Aorta (tissue), 5 donors: ENCODE measurements around the gene PLXNC1. TPM values are rescaled to one million over a fixed set of nuclear protein-coding genes. Genes with fewer than 3 reads are reported as not detected.

ENCODE experiments used
- ATAC-seq: fragments of 200-7000 bp; cut with Tn5 transposase; one replicate; pipeline ENCODE4 v1.9.1; 2022; ENCODE audit warnings: moderate library complexity; ENCODE audit not compliant: low FRiP score
- DNase-seq, 2 donors: peaks; one replicate each; pipeline ENCODE4 v3.0.0-alpha.2; 2020
- H3K27ac ChIP-seq, 2 donors: one replicate each; pipeline ENCODE4 v1.5.1; 2013; ENCODE audit warnings: low read length in 2 of 2, mild to moderate bottlenecking in 2 of 2, moderate library complexity in 2 of 2, control low read depth in 1 of 2, inconsistent platforms in 1 of 2, low read depth in 1 of 2
- H3K27me3 ChIP-seq, 2 donors: one replicate each; pipeline ENCODE4 v1.6.1; 2013; ENCODE audit warnings: control low read depth in 1 of 2, low read length in 1 of 2, mild to moderate bottlenecking in 1 of 2, moderate library complexity in 1 of 2; ENCODE audit not compliant: insufficient read depth in 2 of 2, control insufficient read depth in 1 of 2
- H3K36me3 ChIP-seq, 2 donors: one replicate each; pipeline ENCODE4 v1.6.1; 2013; ENCODE audit warnings: control low read depth in 1 of 2, low read length in 1 of 2, mild to moderate bottlenecking in 1 of 2; ENCODE audit not compliant: insufficient read depth in 2 of 2, control insufficient read depth in 1 of 2
- H3K4me1 ChIP-seq, 2 donors: one replicate each; pipeline ENCODE4 v1.6.1; 2013; ENCODE audit warnings: low read length in 2 of 2, control low read depth in 1 of 2, mild to moderate bottlenecking in 1 of 2, moderate library complexity in 1 of 2; ENCODE audit not compliant: insufficient read depth in 2 of 2, control insufficient read depth in 1 of 2
- H3K4me3 ChIP-seq, 2 donors: one replicate each; pipeline ENCODE4 v1.5.1; 2013; ENCODE audit warnings: low read length in 2 of 2, control low read depth in 1 of 2, mild to moderate bottlenecking in 1 of 2
- H3K9me3 ChIP-seq: one replicate; pipeline ENCODE4 v1.6.1; 2013; ENCODE audit warnings: mild to moderate bottlenecking, low read length; ENCODE audit not compliant: control insufficient read depth
- WGBS, 2 donors: extraction: QIAGEN DNeasy Blood & Tissue Kit; methylation state at CpG; one replicate each; pipeline ENCODE4 v1.1.7; 2013; 5-methylcytosine and 5-hydroxymethylcytosine counted together
- intact Hi-C, 2 donors: fragments of 100-400 bp; cut with DNase I; formaldehyde crosslinking; loops; one replicate each; pipeline versions ENCODE4 v1.14.2 to v1.15.0; 2022
- polyA plus RNA-seq, 2 donors: library from polyadenylated mRNA; stranded (reverse); fragments of 200-250 nt; gene quantifications; one replicate each; pipeline ENCODE4 v1.2.3, GENCODE V29; 2013
- total RNA-seq, 2 donors: library from RNA; stranded (reverse); fragmentation: NEBNext Ultra II Directional; extraction: Animal tissue kit (Norgen Biotek cat#: 25700); gene quantifications; one replicate each; pipeline ENCODE4 v1.2.1, GENCODE V29; 2021
- donor health status: healthy with polysubstance abuse.
- donor health status: Bipolar disorder and iron deficiency.
- donor health status: DM: no; HTN: no; CAD: no.
- donor health status: DM: no; HTN: no; CAD: no.
- donor health status: DM: yes; HTN: yes; CAD: no.

PLXNC1 gene
- total and polyA plus RNA-seq, 4 donors = 1.2 to 26.8 (median 5.4) TPM

DNA sequence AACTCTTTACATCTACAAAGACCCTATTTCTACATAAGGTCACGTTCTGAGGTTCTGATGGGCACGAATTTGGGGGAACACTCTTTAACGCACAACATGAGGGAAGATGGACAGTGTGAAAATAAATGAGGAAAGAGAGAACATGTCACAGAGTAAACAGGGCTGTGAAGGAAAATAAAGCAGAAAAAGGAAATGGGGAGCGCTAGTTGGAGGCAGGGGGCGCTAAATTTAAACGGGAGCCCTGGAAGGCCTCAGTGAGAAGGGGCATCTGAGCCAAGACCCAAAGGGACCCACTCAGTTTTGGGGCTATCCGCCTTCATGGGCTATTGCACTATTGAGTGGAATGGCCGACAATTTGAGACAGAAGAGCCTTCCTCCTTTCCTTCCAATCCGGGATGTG, 50.5 kb downstream of the PLXNC1 start:
- Histone ChIP-seq H3K4me3 (no peak overlapping the region), H3K4me1 (no peaks in the 10 kb centered on the region), H3K9me3 (peaks cover 3% of the 10 kb centered on the region), H3K36me3 (no peaks in the 10 kb centered on the region), H3K27ac (no peak overlapping the region), H3K27me3 (no peaks in the 10 kb centered on the region)
- ATAC-seq (no peak), DNase-seq (no peak)
- intact Hi-C loops = no loop called here
- WGBS, 2 donors = 67 to 73% methylated on average over 9 of the region's 9 CpGs

- H3K9me3 ChIP-seq = peaks cover 3% of the 10 kb centered on the region
- H3K27me3 ChIP-seq = no peaks in the 10 kb centered on the region
- H3K36me3 ChIP-seq = no peaks in the 10 kb centered on the region
- H3K4me3 ChIP-seq = no peak overlapping the region
- no peak for ATAC-seq
- WGBS, 2 donors = 82 to 94% methylated on average over 5 of the region's 5 CpGs
- no peak overlapping the region for H3K27ac ChIP-seq
- intact Hi-C loops = no loop called here
- DNase-seq = no peak
- no peaks in the 10 kb centered on the region for H3K4me1 ChIP-seq
Measured at GRCh38 chr12:94200069-94200468, 51.7 kb downstream of the PLXNC1 start.

- WGBS, 2 donors = 95 to 97% methylated on average over 1 of the region's 1 CpG
- Histone ChIP-seq H3K27me3 (no peaks in the 10 kb centered on the region), H3K36me3 (no peaks in the 10 kb centered on the region), H3K27ac (no peak overlapping the region), H3K9me3 (peaks cover 3% of the 10 kb centered on the region), H3K4me1 (no peaks in the 10 kb centered on the region), H3K4me3 (no peak overlapping the region)
- no peak for ATAC-seq
- intact Hi-C loops = no loop called here
- no peak for DNase-seq
Measured at GRCh38 chr12:94200695-94201094, 52.3 kb downstream of the PLXNC1 start.

DNA sequence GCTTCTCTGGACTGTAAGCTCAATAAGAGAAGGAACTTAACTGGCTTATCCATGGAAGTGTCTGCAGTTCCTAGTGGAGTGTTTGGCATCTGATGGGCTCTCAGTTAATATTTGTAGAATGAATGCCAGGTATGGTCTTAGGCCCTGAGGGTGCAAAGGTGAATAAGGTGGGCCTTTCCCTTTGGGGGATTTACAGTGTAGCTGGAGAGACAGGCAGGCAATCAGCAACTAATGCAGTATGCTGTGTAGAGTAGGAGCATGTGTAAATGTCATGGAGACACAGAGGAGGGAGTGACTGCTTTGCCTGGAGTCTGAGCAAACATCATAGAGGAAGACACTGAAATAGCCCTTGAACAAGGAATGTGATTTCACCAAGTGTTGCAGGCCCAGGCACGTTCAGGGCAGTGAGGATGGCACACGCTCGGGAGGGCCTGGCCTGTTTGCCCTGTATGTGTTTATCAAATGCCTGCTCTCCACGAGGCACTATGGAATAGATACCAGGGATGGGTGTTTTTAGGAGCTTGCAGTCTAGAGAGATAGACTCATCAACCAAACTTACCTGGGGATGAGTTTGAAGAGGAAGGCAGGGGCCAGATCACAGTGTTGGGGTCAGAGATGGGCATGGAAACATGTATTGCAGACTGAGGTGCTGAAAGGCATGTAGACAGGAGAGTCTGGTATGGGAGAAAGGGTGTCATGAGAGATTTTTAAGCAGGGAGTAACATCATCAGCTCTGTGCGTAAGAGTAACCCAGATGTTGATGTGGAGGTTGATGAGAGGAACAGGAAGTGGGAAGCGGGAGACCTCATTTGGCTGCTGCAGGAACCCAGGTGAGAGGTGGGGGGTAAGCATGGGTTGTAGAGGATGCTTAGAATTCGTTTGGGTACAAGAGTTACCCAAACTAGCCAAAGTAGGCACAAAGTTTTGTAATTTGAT, 54.1 kb downstream of the PLXNC1 start:
- no peaks in the 10 kb centered on the region for H3K4me1 ChIP-seq
- no peaks in the 10 kb centered on the region for H3K27me3 ChIP-seq
- 95% methylated on average over 7 of the region's 7 CpGs for WGBS, 2 donors
- H3K4me3 ChIP-seq = no peak overlapping the region
- no peak for ATAC-seq
- intact Hi-C loops = no loop called here
- H3K36me3 ChIP-seq = no peaks in the 10 kb centered on the region
- H3K9me3 ChIP-seq = no peaks in the 10 kb centered on the region
- H3K27ac ChIP-seq = no peak overlapping the region
- no peak for DNase-seq

GRCh38 chr12:94203181-94203546, 54.8 kb downstream of the PLXNC1 start:
- no peaks in the 10 kb centered on the region for H3K27me3 ChIP-seq
- no peak overlapping the region for H3K4me3 ChIP-seq
- intact Hi-C loops = no loop called here
- DNase-seq = no peak
- H3K4me1 ChIP-seq = no peaks in the 10 kb centered on the region
- H3K36me3 ChIP-seq = no peaks in the 10 kb centered on the region
- H3K27ac ChIP-seq = no peak overlapping the region
- no peaks in the 10 kb centered on the region for H3K9me3 ChIP-seq
- 48 to 49% methylated on average over 2 of the region's 2 CpGs for WGBS, 2 donors
- no peak for ATAC-seq

DNA sequence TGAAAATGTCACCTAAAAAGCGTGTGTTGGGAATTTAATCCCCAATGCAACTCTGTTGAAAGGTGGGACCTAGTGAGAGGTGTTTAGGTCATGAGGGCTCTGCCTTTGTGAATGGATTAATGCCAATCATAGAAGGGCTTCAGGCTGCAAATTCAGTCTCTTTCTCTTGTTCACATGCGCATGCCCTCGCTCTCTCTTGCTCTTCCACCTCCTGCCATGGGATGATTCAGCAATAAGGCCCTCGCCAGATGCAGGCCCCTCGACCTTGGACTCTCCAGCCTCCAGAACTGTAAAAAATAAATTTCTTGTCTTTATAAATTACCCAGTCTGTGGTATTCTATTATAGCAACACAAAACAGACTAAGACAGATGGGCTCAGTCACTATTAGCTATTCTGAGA, 55.4 kb downstream of the PLXNC1 start:
- Histone ChIP-seq H3K27me3 (no peaks in the 10 kb centered on the region), H3K27ac (no peak overlapping the region), H3K4me1 (no peaks in the 10 kb centered on the region), H3K36me3 (no peaks in the 10 kb centered on the region), H3K4me3 (no peak overlapping the region), H3K9me3 (no peaks in the 10 kb centered on the region)
- DNase-seq (no peak), ATAC-seq (no peak)
- 95 to 96% methylated on average over 5 of the region's 5 CpGs for WGBS, 2 donors
- intact Hi-C loops = no loop called here

DNA sequence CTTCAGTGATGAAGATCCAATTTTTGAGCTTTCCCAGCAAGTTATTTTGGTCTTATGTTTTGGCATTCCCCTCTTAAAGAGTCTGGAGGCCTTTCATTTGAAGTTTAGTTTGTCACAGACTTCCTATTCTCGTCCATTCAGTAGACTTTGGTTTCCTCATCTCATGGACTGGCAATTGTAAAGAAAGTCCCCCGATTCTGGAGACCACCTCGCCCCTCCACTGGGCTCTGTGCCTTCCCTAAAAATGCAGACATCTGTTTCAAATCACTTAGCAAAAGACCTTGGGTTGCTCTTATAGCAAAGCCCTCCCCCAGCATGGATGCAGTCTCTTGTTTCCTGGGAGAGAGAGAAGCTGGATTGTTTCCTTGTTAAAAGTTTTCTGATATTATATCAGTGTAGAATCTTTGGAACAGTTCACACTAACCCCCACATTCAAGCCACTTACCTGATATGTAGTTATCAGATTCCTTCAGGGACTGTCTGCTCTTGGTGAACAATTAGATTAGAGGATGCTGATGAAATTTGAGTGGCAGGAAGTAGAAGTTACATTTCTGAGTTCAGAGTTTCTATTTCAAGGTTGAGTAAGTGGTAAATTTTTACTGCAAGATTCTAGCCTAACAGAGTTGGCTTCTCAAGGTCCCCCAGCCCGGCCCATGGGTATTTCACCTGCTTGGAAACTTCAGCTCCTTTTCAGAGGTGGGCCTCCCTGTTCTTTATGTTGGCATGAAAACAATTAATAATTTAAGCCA, 56.3 kb downstream of the PLXNC1 start:
- DNase-seq (no peak), ATAC-seq (no peak)
- H3K9me3 ChIP-seq = no peaks in the 10 kb centered on the region
- intact Hi-C loops = no loop called here
- H3K27ac ChIP-seq = no peak overlapping the region
- no peak overlapping the region for H3K4me3 ChIP-seq
- H3K36me3 ChIP-seq = no peaks in the 10 kb centered on the region
- peaks cover 0 to 3% of the 10 kb centered on the region in 2 donors for H3K4me1 ChIP-seq
- no peaks in the 10 kb centered on the region for H3K27me3 ChIP-seq
- 30 to 34% methylated on average over 4 of the region's 4 CpGs for WGBS, 2 donors

GRCh38 chr12:94205822-94206221, 57.4 kb downstream of the PLXNC1 start:
- intact Hi-C loops = no loop called here

GRCh38 chr12:94206886-94207285, 58.5 kb downstream of the PLXNC1 start:
- intact Hi-C loops = no loop called here
- Histone ChIP-seq H3K27me3 (no peaks in the 10 kb centered on the region), H3K36me3 (no peaks in the 10 kb centered on the region), H3K4me1 (peaks cover 0 to 3% of the 10 kb centered on the region in 2 donors), H3K27ac (no peak overlapping the region), H3K4me3 (no peak overlapping the region), H3K9me3 (no peaks in the 10 kb centered on the region)
- ATAC-seq (no peak), DNase-seq (no peak)
- 95 to 96% methylated on average over 2 of the region's 2 CpGs for WGBS, 2 donors

More at GRCh38 chr12:94205822-94206221, 57.4 kb downstream of the PLXNC1 start:
- WGBS, 2 donors = 79 to 99% methylated on average over 1 of the region's 1 CpG
- ATAC-seq = no peak
- Histone ChIP-seq H3K4me3 (no peak overlapping the region), H3K27ac (no peak overlapping the region), H3K27me3 (no peaks in the 10 kb centered on the region), H3K4me1 (peaks cover 0 to 3% of the 10 kb centered on the region in 2 donors), H3K9me3 (no peaks in the 10 kb centered on the region), H3K36me3 (no peaks in the 10 kb centered on the region)
- no peak for DNase-seq
